ENCODE data around the gene DYSF.

Gene DYSF

GRCh38 chr2:71697106-71698004 lies 244.0 kb downstream of the DYSF start:
- no peak for TF ChIP-seq CTCF (IDR thresholded peaks at IDR 0.05; ENCODE audit: borderline replicate concordance, insufficient read depth, low read depth, low read length)
- H3K4me3 ChIP-seq (ENCODE audit: low read depth, low read length), result no peak overlapping the region

GRCh38 chr2:71699428-71699827 lies 246.1 kb downstream of the DYSF start:
- H3K4me3 ChIP-seq (ENCODE audit: low read depth, low read length), result no peak overlapping the region
- TF ChIP-seq CTCF (IDR thresholded peaks at IDR 0.05; ENCODE audit: borderline replicate concordance, insufficient read depth, low read depth, low read length), result no peak

- no peak for TF ChIP-seq CTCF (IDR thresholded peaks at IDR 0.05; ENCODE audit: borderline replicate concordance, insufficient read depth, low read depth, low read length)
- H3K4me3 ChIP-seq (ENCODE audit: low read depth, low read length), result no peak overlapping the region
These were observed 246.8 kb downstream of the DYSF start for GRCh38 chr2:71700041-71700657.

- TF ChIP-seq CTCF (IDR thresholded peaks at IDR 0.05; ENCODE audit: borderline replicate concordance, insufficient read depth, low read depth, low read length), result no peak
- H3K4me3 ChIP-seq (ENCODE audit: low read depth, low read length), result no peak overlapping the region
These were observed 247.5 kb downstream of the DYSF start for GRCh38 chr2:71700658-71701397.

- no peak for TF ChIP-seq CTCF (IDR thresholded peaks at IDR 0.05; ENCODE audit: borderline replicate concordance, insufficient read depth, low read depth, low read length)
- H3K4me3 ChIP-seq (ENCODE audit: low read depth, low read length), result no peak overlapping the region
These were observed 249.0 kb downstream of the DYSF start for GRCh38 chr2:71702071-71702970.

Data from GM12875 (cell line).